ENCODE measurements around the gene ROMO1. TPM values are rescaled to one million over a fixed set of nuclear protein-coding genes. Genes with fewer than 3 reads are reported as not detected.
"Not testable (repeated sequence)": the region's sequence is repeated elsewhere in the genome, so short reads cannot be mapped to it uniquely, and the experiment has no call there.

ROMO1 gene
- total RNA-seq, 2 donors from 2014 or later, result 196 to 243 TPM

- Histone ChIP-seq H3K36me3 (peaks cover 8% of the 10 kb centered on the region), H3K4me3 (no peak overlapping the region), H3K9me3 (no peaks in the 10 kb centered on the region), H3K4me1 (ENCODE audit: control insufficient read depth in 1 of 2, low read depth in 2 of 2) (no peaks in the 10 kb centered on the region), H3K27me3 (replicated peaks; ENCODE audit: insufficient read depth) (no peaks in the 10 kb centered on the region), H3K27ac (no peak overlapping the region)
- ATAC-seq (ENCODE audit: insufficient number of reproducible peaks, low FRiP score, low read depth) (no peak), DNase-seq (ENCODE audit: low spot score) (no peak)
- TF ChIP-seq, protein P1, sequence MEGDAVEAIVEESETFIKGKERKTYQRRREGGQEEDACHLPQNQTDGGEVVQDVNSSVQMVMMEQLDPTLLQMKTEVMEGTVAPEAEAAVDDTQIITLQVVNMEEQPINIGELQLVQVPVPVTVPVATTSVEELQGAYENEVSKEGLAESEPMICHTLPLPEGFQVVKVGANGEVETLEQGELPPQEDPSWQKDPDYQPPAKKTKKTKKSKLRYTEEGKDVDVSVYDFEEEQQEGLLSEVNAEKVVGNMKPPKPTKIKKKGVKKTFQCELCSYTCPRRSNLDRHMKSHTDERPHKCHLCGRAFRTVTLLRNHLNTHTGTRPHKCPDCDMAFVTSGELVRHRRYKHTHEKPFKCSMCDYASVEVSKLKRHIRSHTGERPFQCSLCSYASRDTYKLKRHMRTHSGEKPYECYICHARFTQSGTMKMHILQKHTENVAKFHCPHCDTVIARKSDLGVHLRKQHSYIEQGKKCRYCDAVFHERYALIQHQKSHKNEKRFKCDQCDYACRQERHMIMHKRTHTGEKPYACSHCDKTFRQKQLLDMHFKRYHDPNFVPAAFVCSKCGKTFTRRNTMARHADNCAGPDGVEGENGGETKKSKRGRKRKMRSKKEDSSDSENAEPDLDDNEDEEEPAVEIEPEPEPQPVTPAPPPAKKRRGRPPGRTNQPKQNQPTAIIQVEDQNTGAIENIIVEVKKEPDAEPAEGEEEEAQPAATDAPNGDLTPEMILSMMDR (IDR thresholded peaks at IDR 0.05), result no peak
Measured at GRCh38 chr20:35681960-35682359, 17.2 kb upstream of the ROMO1 start.

DNA sequence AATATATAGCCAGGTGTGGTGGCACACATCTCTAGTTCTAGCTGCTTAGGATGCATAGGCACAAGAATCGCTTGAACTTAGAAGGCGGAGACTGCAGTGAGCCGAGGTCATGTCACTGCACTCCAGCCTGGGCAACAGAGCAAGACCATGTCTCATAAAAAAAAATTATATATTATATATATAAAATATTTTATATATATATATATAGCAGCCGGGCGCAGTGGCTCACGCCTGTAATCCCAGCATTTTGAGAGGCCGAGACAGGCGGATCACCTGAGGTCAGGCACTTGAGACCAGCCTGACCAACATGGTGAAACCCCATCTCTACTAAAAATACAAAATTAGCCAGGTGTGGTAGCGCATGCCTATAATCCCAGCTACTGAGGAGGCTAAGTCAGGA is 13.8 kb upstream of the ROMO1 start:
- not testable (repeated sequence) for H3K4me3 ChIP-seq; DNase-seq (ENCODE audit: low spot score); H3K9me3 ChIP-seq; H3K27ac ChIP-seq; H3K27me3 ChIP-seq (replicated peaks; ENCODE audit: insufficient read depth); H3K4me1 ChIP-seq (ENCODE audit: control insufficient read depth in 1 of 2, low read depth in 2 of 2); ATAC-seq (ENCODE audit: insufficient number of reproducible peaks, low FRiP score, low read depth)
- H3K36me3 ChIP-seq, result peaks cover 35% of the 10 kb centered on the region

GRCh38 chr20:35686872-35687271 is 12.3 kb upstream of the ROMO1 start:
- not testable (repeated sequence) for DNase-seq (ENCODE audit: low spot score); H3K4me3 ChIP-seq; H3K9me3 ChIP-seq; ATAC-seq (ENCODE audit: insufficient number of reproducible peaks, low FRiP score, low read depth); H3K4me1 ChIP-seq (ENCODE audit: control insufficient read depth in 1 of 2, low read depth in 2 of 2); H3K27ac ChIP-seq; H3K27me3 ChIP-seq (replicated peaks; ENCODE audit: insufficient read depth)
- H3K36me3 ChIP-seq, result peaks cover 34% of the 10 kb centered on the region

- DNase-seq (ENCODE audit: low spot score) (no peak), ATAC-seq (ENCODE audit: insufficient number of reproducible peaks, low FRiP score, low read depth) (no peak)
- Histone ChIP-seq H3K27ac (no peak overlapping the region), H3K9me3 (no peaks in the 10 kb centered on the region), H3K4me1 (ENCODE audit: control insufficient read depth in 1 of 2, low read depth in 2 of 2) (no peaks in the 10 kb centered on the region), H3K4me3 (no peak overlapping the region), H3K27me3 (replicated peaks; ENCODE audit: insufficient read depth) (no peaks in the 10 kb centered on the region), H3K36me3 (peaks cover 49% of the 10 kb centered on the region)
- TF ChIP-seq, protein P1 (IDR thresholded peaks at IDR 0.05), result no peak
Measured at GRCh38 chr20:35690265-35690664, 8.9 kb upstream of the ROMO1 start.

GRCh38 chr20:35695245-35695749 is 3.9 kb upstream of the ROMO1 start:
- ATAC-seq (ENCODE audit: insufficient number of reproducible peaks, low FRiP score, low read depth), result no peak
- Histone ChIP-seq H3K36me3 (peaks cover 21% of the 10 kb centered on the region), H3K27ac (no peak overlapping the region), H3K27me3 (replicated peaks; ENCODE audit: insufficient read depth) (no peaks in the 10 kb centered on the region), H3K4me3 (no peak overlapping the region), H3K9me3 (no peaks in the 10 kb centered on the region), H3K4me1 (ENCODE audit: control insufficient read depth in 1 of 2, low read depth in 2 of 2) (peaks cover 13 to 22% of the 10 kb centered on the region in 2 donors)
- TF ChIP-seq, protein P1 (IDR thresholded peaks at IDR 0.05), result no peak
- no peak for DNase-seq (ENCODE audit: low spot score)

GRCh38 chr20:35695978-35696377 is 3.2 kb upstream of the ROMO1 start:
- no peak for DNase-seq (ENCODE audit: low spot score)

More at GRCh38 chr20:35695978-35696377, 3.2 kb upstream of the ROMO1 start:
- peaks cover 19% of the 10 kb centered on the region for H3K36me3 ChIP-seq
- no peak overlapping the region for H3K27ac ChIP-seq
- TF ChIP-seq, protein P1 (IDR thresholded peaks at IDR 0.05), result no peak
- H3K27me3 ChIP-seq (replicated peaks; ENCODE audit: insufficient read depth), result no peaks in the 10 kb centered on the region
- no peaks in the 10 kb centered on the region for H3K9me3 ChIP-seq
- H3K4me1 ChIP-seq (ENCODE audit: control insufficient read depth in 1 of 2, low read depth in 2 of 2), result peaks cover 15 to 28% of the 10 kb centered on the region in 2 donors
- ATAC-seq (ENCODE audit: insufficient number of reproducible peaks, low FRiP score, low read depth), result no peak
- no peak overlapping the region for H3K4me3 ChIP-seq

All from thoracic aorta (tissue), 2 donors.